Stimulated activated CD8-positive, alpha-beta memory T cell treated with anti-CD3 and anti-CD28 coated beads, Interleukin-12 subunit alpha, Interleukin-12 subunit beta, amount 100 ng/mL, for 1 hour (primary cell): ENCODE measurements around the gene ANKFN1.

Experiments
- DNase-seq: peaks from one replicate; pipeline ENCODE4 v3.0.0-alpha.2; 2020; ENCODE audit warnings: low read depth

The ANKFN1 gene

GRCh38 chr17:56506349-56506748 lies 353.1 kb downstream of the ANKFN1 start:
- no peak for DNase-seq

GRCh38 chr17:56510554-56511342 lies 357.5 kb downstream of the ANKFN1 start:
- DNase-seq = no peak

DNA sequence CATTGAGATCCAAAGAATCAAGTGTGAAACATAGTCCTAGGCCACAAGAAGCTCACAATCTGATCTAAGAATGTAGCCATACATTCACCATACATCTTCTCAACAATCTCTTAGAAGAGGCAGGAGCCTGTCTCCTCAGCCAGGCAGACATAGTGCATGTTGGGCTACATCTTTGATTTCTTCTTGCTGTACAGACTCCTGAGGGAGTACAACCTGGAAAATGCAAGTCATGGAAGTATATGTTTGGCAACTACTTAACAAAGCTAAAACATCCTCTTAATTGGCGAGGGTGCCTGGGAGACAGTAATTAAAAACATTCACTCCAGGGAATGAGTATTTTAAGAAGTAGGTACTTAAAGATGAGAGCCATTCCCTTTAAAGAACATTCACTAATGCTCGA lies 361.0 kb downstream of the ANKFN1 start:
- DNase-seq = no peak

GRCh38 chr17:56514899-56515298 lies 361.6 kb downstream of the ANKFN1 start:
- no peak for DNase-seq

DNA sequence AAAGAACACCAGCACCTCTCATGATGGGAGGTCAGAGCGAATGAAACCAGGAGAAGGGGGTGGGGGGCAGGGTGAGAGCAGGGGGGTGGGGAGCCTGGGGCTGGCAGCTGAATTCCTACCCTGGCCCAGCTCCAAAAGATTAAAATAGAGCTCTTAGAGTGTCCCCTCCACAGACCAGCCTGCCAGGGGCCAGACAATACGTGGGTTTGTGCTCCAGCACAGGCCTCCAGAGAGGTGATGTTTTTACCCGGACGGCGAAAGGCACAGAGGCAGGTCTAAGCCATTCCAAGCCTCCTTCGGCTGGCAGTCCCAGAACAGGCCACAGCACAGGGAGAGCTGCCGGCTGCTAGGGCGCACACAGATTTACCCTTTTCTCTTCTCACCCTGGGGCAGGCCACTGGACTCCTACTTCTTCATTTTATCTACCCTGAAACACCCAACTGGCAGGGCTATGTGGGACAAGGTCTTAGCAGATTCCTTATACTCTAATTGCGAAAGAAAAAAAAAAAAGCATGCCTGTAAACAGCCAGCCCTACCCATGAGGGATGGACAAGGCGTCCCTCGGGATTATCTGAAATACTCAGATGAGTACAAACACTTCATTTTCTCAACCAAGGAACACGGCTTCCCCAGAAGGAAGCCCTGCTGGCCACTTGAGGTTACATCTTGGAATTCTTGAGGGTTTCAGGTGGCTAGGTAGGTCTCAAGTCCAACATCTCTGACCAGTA lies 368.3 kb downstream of the ANKFN1 start:
- no peak for DNase-seq

DNA sequence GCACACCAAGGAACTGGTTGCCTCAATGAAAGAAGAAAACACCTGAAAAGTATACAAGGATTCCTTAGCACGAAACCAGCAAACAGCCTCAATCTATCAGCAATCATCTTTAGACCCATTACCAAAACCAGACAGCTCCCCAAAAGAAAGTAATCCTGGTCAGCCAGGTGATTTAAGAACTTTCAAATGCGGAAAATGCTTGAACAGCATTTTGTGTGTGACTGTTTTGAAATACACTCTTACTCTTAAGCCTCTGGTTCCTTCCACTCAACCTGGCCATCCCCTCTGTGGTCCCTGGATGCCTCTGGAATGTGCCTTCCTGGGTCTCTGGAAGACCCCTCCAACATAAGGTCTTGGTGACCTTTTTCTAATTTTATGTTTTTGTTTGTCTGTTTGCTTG lies 369.8 kb downstream of the ANKFN1 start:
- DNase-seq = no peak

DNA sequence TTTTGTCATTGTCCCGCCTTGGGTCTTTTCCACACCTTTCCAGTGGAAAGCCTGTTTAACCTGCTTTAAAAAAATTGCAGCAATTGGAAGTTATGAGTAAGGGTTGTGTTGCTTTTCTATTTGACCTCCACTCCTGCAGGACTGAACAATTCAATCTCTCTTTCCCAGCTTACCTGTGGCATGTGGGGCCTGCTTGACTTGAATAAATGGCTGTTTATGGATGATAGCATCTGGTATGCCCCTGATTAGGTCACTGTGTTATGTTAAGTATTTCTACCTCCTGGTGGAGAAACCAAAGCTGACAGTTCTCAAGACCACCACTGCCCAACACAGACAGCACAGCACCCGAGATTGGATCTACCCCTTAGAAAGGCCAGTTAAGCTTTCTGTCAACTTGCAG lies 375.4 kb downstream of the ANKFN1 start:
- DNase-seq = no peak

DNA sequence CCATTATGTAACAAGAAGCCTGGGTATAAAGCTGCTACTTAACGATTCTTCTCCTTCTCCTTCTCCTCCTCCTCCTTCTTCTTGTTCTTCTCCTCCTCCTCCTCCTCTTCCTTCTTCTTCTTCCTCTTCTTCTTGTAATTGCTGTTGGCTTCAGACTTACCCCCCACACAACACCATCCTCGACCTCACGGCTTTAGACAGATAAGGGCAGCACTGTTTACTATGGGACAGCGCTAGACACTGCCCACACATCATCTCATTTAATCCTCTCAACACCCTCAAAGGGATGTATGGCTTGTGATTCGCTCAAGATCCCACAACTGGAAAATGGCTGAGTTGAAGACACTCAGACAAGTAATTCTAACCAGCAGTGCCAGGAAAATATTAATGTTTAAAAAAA lies 379.7 kb downstream of the ANKFN1 start:
- DNase-seq = no peak

DNA sequence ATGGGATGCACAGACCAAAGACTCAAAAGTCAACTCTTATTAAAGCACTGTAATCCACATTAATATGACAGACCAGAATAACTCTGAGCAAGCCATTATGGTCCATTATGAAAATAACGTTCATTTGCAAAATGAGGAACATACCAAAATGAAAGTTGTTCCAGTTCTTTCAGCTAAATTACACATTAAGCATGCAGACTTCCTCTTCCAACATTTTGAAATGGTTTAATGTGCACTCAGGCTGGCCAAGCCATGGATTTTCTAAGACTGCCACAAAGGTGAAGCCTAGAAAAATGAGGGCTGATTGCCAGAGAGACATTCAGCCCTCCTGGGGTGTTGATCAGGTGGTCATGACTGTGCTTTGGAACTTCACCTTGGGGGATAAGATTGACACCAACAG lies 383.5 kb downstream of the ANKFN1 start:
- no peak for DNase-seq

DNA sequence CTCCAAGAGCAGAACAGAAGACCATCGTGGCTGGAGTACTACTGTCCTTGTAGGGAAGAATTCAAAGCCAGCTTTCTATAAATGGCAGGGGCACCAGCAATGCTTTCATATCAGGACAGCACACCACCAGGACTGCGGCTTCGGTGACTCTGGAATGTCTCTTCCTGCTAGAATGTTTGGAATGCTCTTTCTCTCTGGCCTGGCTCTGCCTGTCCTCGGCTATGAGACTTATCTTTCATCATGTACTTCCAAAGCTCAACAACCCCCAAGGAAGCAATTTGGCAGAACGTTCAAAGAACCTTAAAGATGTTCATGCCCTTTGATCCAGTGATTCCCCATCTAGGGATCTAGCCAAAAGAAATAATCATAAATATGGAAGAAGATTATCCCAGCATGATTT lies 387.6 kb downstream of the ANKFN1 start:
- DNase-seq = no peak

GRCh38 chr17:56543280-56543679 lies 390.0 kb downstream of the ANKFN1 start:
- no peak for DNase-seq

DNA sequence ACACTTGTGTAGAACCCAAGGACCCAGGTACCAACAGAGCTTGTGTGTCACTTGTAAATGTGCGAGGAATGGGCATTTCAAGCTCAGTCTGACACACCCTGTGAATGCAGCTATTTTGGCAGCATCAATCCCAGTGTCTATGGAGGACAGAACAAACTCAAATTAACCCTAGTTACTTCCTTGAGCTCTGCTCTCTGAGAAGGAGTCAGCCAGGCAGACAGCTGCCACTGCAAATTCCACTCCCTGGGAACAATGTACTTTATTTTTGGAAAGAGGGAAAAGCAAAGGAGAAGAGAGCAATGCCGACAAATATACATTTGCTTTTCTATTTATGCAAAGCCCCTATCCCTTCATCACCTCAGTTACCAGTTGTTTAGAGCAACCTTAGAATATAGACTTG lies 391.8 kb downstream of the ANKFN1 start:
- DNase-seq = no peak

GRCh38 chr17:56545930-56546329 lies 392.7 kb downstream of the ANKFN1 start:
- DNase-seq = no peak

GRCh38 chr17:56548661-56549060 lies 395.4 kb downstream of the ANKFN1 start:
- no peak for DNase-seq

- no peak for DNase-seq
Observed at GRCh38 chr17:56549501-56549900, 396.2 kb downstream of the ANKFN1 start.

DNA sequence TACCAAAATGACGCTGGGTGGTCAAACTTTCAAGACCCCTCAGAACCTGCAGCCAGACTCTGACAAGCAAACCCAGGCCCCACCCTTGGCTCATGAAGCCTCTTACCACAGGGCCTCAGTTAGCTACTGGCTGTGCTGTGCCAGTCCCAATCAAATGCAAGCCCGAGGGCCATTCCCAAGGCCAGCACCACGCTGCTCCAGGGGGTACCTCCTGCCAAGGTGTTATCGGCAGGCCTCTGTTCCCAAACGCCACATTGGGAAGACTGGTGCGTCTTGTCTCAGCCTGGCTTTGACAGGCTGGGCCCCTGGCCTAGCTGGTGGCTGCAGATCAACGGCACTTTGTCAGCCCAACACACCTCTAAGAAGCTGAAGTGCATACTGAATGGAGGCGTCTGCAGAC lies 404.4 kb downstream of the ANKFN1 start:
- no peak for DNase-seq

GRCh38 chr17:56558088-56558487 lies 404.8 kb downstream of the ANKFN1 start:
- DNase-seq = no peak
